ENCODE results near the gene TNS2.
A peak's percentile ranks its signal among the peaks of the same experiment; 100 is the strongest.

TNS2 gene

GRCh38 chr12:53062977-53063707, 13.3 kb downstream of the TNS2 start:
- Histone ChIP-seq H2BK120ac (ENCODE audit: low read depth, low read length) (no peak overlapping the region), H3K36me3 (replicated peaks in 1 of 2; ENCODE audit: control insufficient read depth in 2 of 2, insufficient read depth in 2 of 2, low read length in 2 of 2) (peaks cover 3 to 6% of the 10 kb centered on the region in 2 donors), H2AK5ac (ENCODE audit: low read depth, low read length) (peak overlapping the region; percentile 61), H4K91ac (ENCODE audit: low read depth, low read length, poor library complexity) (no peak overlapping the region), H3K23ac (ENCODE audit: low read depth, low read length, poor library complexity) (no peak overlapping the region), H3K79me1 (ENCODE audit: low read depth, low read length) (no peaks in the 10 kb centered on the region), H3K9me3 (replicated peaks in 1 of 2; ENCODE audit: control insufficient read depth in 2 of 2, insufficient read depth in 1 of 2, low read depth in 1 of 2, low read length in 2 of 2) (no peaks in the 10 kb centered on the region), H2BK5ac (ENCODE audit: low read length) (no peak overlapping the region), H2AFZ (ENCODE audit: low read length) (no peak overlapping the region), H3K4ac (ENCODE audit: low read length) (no peak overlapping the region), H3K4me3 (ENCODE audit: low read length in 2 of 2) (no peak overlapping the region), H3K18ac (ENCODE audit: low read length) (no peak overlapping the region), H3K27me3 (ENCODE audit: control insufficient read depth in 3 of 3, insufficient read depth in 3 of 3, low read depth in 1 of 3, low read length in 3 of 3) (no peaks in the 10 kb centered on the region), H3K4me2 (ENCODE audit: insufficient read depth, low read length, poor library complexity, severe bottlenecking) (no peak overlapping the region), H3K14ac (ENCODE audit: low read length) (no peak overlapping the region), H4K8ac (ENCODE audit: low read depth, low read length) (no peak overlapping the region), H3K9ac (ENCODE audit: low read depth, low read length, poor library complexity) (no peak overlapping the region), H2BK15ac (ENCODE audit: low read length) (no peak overlapping the region), H3K4me1 (ENCODE audit: control insufficient read depth in 2 of 2, insufficient read depth in 1 of 2, low read depth in 1 of 2, low read length in 2 of 2) (peaks cover 0 to 2% of the 10 kb centered on the region in 2 donors), H3K27ac (replicated peaks; ENCODE audit: low read length) (no peak overlapping the region), H2BK12ac (ENCODE audit: low read length) (no peak overlapping the region)
- WGBS, 2 donors (ENCODE audit: extremely low coverage in 2 of 2, insufficient read length in 2 of 2, insufficient replicate concordance in 1 of 2): no CpG with 5 or more reads among the region's 14 CpGs
- no peak for DNase-seq (ENCODE audit: low spot score)

- Histone ChIP-seq H3K36me3 (replicated peaks in 1 of 2; ENCODE audit: control insufficient read depth in 2 of 2, insufficient read depth in 2 of 2, low read length in 2 of 2) (peaks cover 3 to 6% of the 10 kb centered on the region in 2 donors), H3K4me2 (ENCODE audit: insufficient read depth, low read length, poor library complexity, severe bottlenecking) (no peak overlapping the region), H2BK15ac (ENCODE audit: low read length) (no peak overlapping the region), H3K18ac (ENCODE audit: low read length) (peak overlapping the region; percentile 27), H4K8ac (ENCODE audit: low read depth, low read length) (peak overlapping the region; percentile 17), H2BK12ac (ENCODE audit: low read length) (peak overlapping the region; percentile 73), H3K4me1 (ENCODE audit: control insufficient read depth in 2 of 2, insufficient read depth in 1 of 2, low read depth in 1 of 2, low read length in 2 of 2) (peaks cover 0 to 4% of the 10 kb centered on the region in 2 donors), H3K27ac (replicated peaks; ENCODE audit: low read length) (no peak overlapping the region), H3K23ac (ENCODE audit: low read depth, low read length, poor library complexity) (no peak overlapping the region), H2BK120ac (ENCODE audit: low read depth, low read length) (no peak overlapping the region), H3K4ac (ENCODE audit: low read length) (no peak overlapping the region), H3K27me3 (ENCODE audit: control insufficient read depth in 3 of 3, insufficient read depth in 3 of 3, low read depth in 1 of 3, low read length in 3 of 3) (no peaks in the 10 kb centered on the region), H4K91ac (ENCODE audit: low read depth, low read length, poor library complexity) (no peak overlapping the region), H2AK5ac (ENCODE audit: low read depth, low read length) (no peak overlapping the region), H3K9me3 (replicated peaks in 1 of 2; ENCODE audit: control insufficient read depth in 2 of 2, insufficient read depth in 1 of 2, low read depth in 1 of 2, low read length in 2 of 2) (no peaks in the 10 kb centered on the region), H2BK5ac (ENCODE audit: low read length) (no peak overlapping the region), H3K9ac (ENCODE audit: low read depth, low read length, poor library complexity) (no peak overlapping the region), H3K14ac (ENCODE audit: low read length) (no peak overlapping the region), H3K4me3 (ENCODE audit: low read length in 2 of 2) (no peak overlapping the region), H3K79me1 (ENCODE audit: low read depth, low read length) (no peaks in the 10 kb centered on the region), H2AFZ (ENCODE audit: low read length) (no peak overlapping the region)
- no peak for DNase-seq (ENCODE audit: low spot score)
- no CpG with 5 or more reads among the region's 13 CpGs for WGBS, 2 donors (ENCODE audit: extremely low coverage in 2 of 2, insufficient read length in 2 of 2, insufficient replicate concordance in 1 of 2)
These were observed 14.1 kb downstream of the TNS2 start for GRCh38 chr12:53063708-53064612.

GRCh38 chr12:53064613-53065436, 15.0 kb downstream of the TNS2 start:
- no peak for DNase-seq (ENCODE audit: low spot score)
- Histone ChIP-seq H3K36me3 (replicated peaks in 1 of 2; ENCODE audit: control insufficient read depth in 2 of 2, insufficient read depth in 2 of 2, low read length in 2 of 2) (peaks cover 3 to 6% of the 10 kb centered on the region in 2 donors), H3K4me1 (ENCODE audit: control insufficient read depth in 2 of 2, insufficient read depth in 1 of 2, low read depth in 1 of 2, low read length in 2 of 2) (peaks cover 0 to 8% of the 10 kb centered on the region in 2 donors), H3K14ac (ENCODE audit: low read length) (no peak overlapping the region), H3K9me3 (replicated peaks in 1 of 2; ENCODE audit: control insufficient read depth in 2 of 2, insufficient read depth in 1 of 2, low read depth in 1 of 2, low read length in 2 of 2) (no peaks in the 10 kb centered on the region), H2BK5ac (ENCODE audit: low read length) (no peak overlapping the region), H4K8ac (ENCODE audit: low read depth, low read length) (no peak overlapping the region), H3K27ac (replicated peaks; ENCODE audit: low read length) (no peak overlapping the region), H3K18ac (ENCODE audit: low read length) (no peak overlapping the region), H2BK12ac (ENCODE audit: low read length) (no peak overlapping the region), H2AFZ (ENCODE audit: low read length) (no peak overlapping the region), H3K9ac (ENCODE audit: low read depth, low read length, poor library complexity) (no peak overlapping the region), H2AK5ac (ENCODE audit: low read depth, low read length) (no peak overlapping the region), H2BK120ac (ENCODE audit: low read depth, low read length) (no peak overlapping the region), H3K4me3 (ENCODE audit: low read length in 2 of 2) (no peak overlapping the region), H3K4ac (ENCODE audit: low read length) (no peak overlapping the region), H3K4me2 (ENCODE audit: insufficient read depth, low read length, poor library complexity, severe bottlenecking) (no peak overlapping the region), H3K79me1 (ENCODE audit: low read depth, low read length) (no peaks in the 10 kb centered on the region), H3K23ac (ENCODE audit: low read depth, low read length, poor library complexity) (no peak overlapping the region), H4K91ac (ENCODE audit: low read depth, low read length, poor library complexity) (no peak overlapping the region), H2BK15ac (ENCODE audit: low read length) (no peak overlapping the region), H3K27me3 (ENCODE audit: control insufficient read depth in 3 of 3, insufficient read depth in 3 of 3, low read depth in 1 of 3, low read length in 3 of 3) (no peaks in the 10 kb centered on the region)
- WGBS, 2 donors (ENCODE audit: extremely low coverage in 2 of 2, insufficient read length in 2 of 2, insufficient replicate concordance in 1 of 2): no CpG with 5 or more reads among the region's 11 CpGs
